HG02678 (cell line): ENCODE measurements around the gene CFAP74.

Experiments used
- ATAC-seq: cut with Tn5 transposase; IDR thresholded peaks from one replicate; pipeline ENCODE4 v1.9.1; 2021; ENCODE audit warnings: mild to moderate bottlenecking, moderate library complexity; ENCODE audit not compliant: unreplicated experiment

Gene CFAP74

GRCh38 chr1:2042830-2043773, 39.5 kb upstream of the CFAP74 start:
- no peak for ATAC-seq

GRCh38 chr1:2041887-2042286, 38.3 kb upstream of the CFAP74 start:
- no peak for ATAC-seq

- ATAC-seq: no peak
Measured at GRCh38 chr1:2041305-2041704, 37.7 kb upstream of the CFAP74 start.

GRCh38 chr1:2039251-2039650, 35.7 kb upstream of the CFAP74 start:
- ATAC-seq: no peak

- ATAC-seq: no peak
Measured at GRCh38 chr1:2038229-2038628, 34.6 kb upstream of the CFAP74 start.

GRCh38 chr1:2037314-2037979, 33.9 kb upstream of the CFAP74 start:
- ATAC-seq: no peak

GRCh38 chr1:2036287-2036686, 32.7 kb upstream of the CFAP74 start:
- no peak for ATAC-seq

- no peak for ATAC-seq
Measured at GRCh38 chr1:2033165-2033564, 29.6 kb upstream of the CFAP74 start.

GRCh38 chr1:2032737-2033136, 29.2 kb upstream of the CFAP74 start:
- no peak for ATAC-seq

GRCh38 chr1:2031546-2032540, 28.3 kb upstream of the CFAP74 start:
- no peak for ATAC-seq

GRCh38 chr1:2030076-2030871, 26.7 kb upstream of the CFAP74 start:
- no peak for ATAC-seq

- ATAC-seq: no peak
Measured at GRCh38 chr1:2029561-2029960, 26.0 kb upstream of the CFAP74 start.

GRCh38 chr1:2028870-2029560, 25.4 kb upstream of the CFAP74 start:
- no peak for ATAC-seq

GRCh38 chr1:2027961-2028583, 24.5 kb upstream of the CFAP74 start:
- ATAC-seq: no peak

- no peak for ATAC-seq
Measured at GRCh38 chr1:2025491-2025981, 21.9 kb upstream of the CFAP74 start.

GRCh38 chr1:2024887-2025286, 21.3 kb upstream of the CFAP74 start:
- no peak for ATAC-seq

- no peak for ATAC-seq
Measured at GRCh38 chr1:2024451-2024850, 20.9 kb upstream of the CFAP74 start.

GRCh38 chr1:2023187-2023586, 19.6 kb upstream of the CFAP74 start:
- no peak for ATAC-seq
